ENCODE results near the gene PDGFA. TPM values are rescaled to one million over a fixed set of nuclear protein-coding genes. Genes with fewer than 3 reads are reported as not detected.

PDGFA gene
- total RNA-seq, 1 donor from 2014 or later: 7.3 TPM

DNA sequence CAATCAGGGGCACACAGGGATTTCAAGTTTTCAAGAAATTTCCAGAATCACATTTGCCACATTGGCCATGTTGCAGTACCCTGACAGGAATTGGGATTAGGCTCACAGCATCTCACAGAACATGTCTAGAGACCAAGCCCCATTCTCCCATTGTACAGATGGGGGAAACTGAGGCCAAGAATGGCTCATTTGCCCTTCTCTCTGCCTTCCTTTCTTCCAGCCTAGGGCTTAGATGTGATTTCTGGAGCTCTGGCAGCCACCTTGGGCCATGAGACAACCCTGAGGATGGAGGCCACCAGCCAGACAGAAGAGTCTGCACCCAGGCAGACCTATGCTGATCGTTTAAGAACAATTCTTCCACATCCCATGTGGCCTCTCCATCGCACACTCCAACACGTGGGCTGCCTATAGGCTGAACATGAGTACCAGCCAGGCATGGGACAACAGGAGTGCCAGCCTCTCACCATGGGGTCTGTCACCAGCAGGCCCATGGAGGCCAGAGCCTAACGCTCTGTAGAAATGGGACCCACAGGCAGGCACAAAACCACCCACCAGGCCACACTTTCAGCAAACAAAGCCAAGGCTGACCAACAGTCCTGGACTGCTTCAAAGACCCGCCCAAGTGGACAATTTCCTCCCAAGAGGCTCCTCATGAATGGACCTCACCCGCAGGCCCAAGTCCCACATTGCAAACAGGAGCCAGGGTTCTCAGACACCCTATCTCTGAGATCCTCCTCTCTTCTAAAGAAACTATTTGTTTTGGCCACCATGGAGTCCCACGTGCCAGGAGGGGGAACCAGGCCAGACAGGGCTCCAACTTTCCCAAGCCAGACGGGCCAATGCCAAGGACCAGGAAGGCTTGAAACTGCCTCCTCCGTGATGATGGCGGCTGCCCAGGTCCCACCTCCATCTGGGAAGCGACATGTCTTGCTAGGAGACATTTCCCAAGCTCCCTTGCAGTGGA is 20.7 kb downstream of the PDGFA start:
- CTCF ChIA-PET: no interaction called here

GRCh38 chr7:497946-498655 is 21.5 kb downstream of the PDGFA start:
- Mint-ChIP-seq H3K4me3 (no peak overlapping the region), H3K27ac (no peak overlapping the region), H3K4me1 (no peaks in the 10 kb centered on the region), H3K9me3 (no peaks in the 10 kb centered on the region), H3K36me3 (ENCODE audit: low read depth) (peaks cover 3% of the 10 kb centered on the region), H3K27me3 (no peaks in the 10 kb centered on the region)
- ChIA-PET POLR2A (no interaction called here), CTCF (no interaction called here)
- intact Hi-C loops (cut with micrococcal nuclease): no loop called here
- DNase-seq (no peak), ATAC-seq (ENCODE audit: low read depth) (no peak)
- TF ChIP-seq, protein P1, sequence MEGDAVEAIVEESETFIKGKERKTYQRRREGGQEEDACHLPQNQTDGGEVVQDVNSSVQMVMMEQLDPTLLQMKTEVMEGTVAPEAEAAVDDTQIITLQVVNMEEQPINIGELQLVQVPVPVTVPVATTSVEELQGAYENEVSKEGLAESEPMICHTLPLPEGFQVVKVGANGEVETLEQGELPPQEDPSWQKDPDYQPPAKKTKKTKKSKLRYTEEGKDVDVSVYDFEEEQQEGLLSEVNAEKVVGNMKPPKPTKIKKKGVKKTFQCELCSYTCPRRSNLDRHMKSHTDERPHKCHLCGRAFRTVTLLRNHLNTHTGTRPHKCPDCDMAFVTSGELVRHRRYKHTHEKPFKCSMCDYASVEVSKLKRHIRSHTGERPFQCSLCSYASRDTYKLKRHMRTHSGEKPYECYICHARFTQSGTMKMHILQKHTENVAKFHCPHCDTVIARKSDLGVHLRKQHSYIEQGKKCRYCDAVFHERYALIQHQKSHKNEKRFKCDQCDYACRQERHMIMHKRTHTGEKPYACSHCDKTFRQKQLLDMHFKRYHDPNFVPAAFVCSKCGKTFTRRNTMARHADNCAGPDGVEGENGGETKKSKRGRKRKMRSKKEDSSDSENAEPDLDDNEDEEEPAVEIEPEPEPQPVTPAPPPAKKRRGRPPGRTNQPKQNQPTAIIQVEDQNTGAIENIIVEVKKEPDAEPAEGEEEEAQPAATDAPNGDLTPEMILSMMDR (IDR thresholded peaks at IDR 0.05): no peak

More for the DNA sequence above, 20.7 kb downstream of the PDGFA start:
- H3K4me1 Mint-ChIP-seq: no peaks in the 10 kb centered on the region
- H3K9me3 Mint-ChIP-seq: no peaks in the 10 kb centered on the region
- TF ChIP-seq, protein P1 (IDR thresholded peaks at IDR 0.05): no peak
- H3K4me3 Mint-ChIP-seq: no peak overlapping the region
- H3K27me3 Mint-ChIP-seq: no peaks in the 10 kb centered on the region
- DNase-seq (no peak), ATAC-seq (ENCODE audit: low read depth) (no peak)
- POLR2A ChIA-PET: no interaction called here
- H3K36me3 Mint-ChIP-seq (ENCODE audit: low read depth): peaks cover 3% of the 10 kb centered on the region
- H3K27ac Mint-ChIP-seq: no peak overlapping the region
- intact Hi-C loops (cut with micrococcal nuclease): no loop called here

GRCh38 chr7:497346-497745 is 22.3 kb downstream of the PDGFA start:
- ATAC-seq (ENCODE audit: low read depth): no peak
- intact Hi-C loops (cut with micrococcal nuclease): no loop called here
- Mint-ChIP-seq H3K4me1 (no peaks in the 10 kb centered on the region), H3K9me3 (no peaks in the 10 kb centered on the region), H3K27ac (no peak overlapping the region), H3K4me3 (no peak overlapping the region), H3K27me3 (no peaks in the 10 kb centered on the region), H3K36me3 (ENCODE audit: low read depth) (peaks cover 3% of the 10 kb centered on the region)
- TF ChIP-seq, protein P1 (IDR thresholded peaks at IDR 0.05): no peak
- ChIA-PET POLR2A (no interaction called here), CTCF (no interaction called here)
- no peak for DNase-seq

- TF ChIP-seq, protein P1 (IDR thresholded peaks at IDR 0.05): no peak
- CTCF ChIA-PET: no interaction called here
- no peaks in the 10 kb centered on the region for H3K27me3 Mint-ChIP-seq
- DNase-seq (no peak), ATAC-seq (ENCODE audit: low read depth) (no peak)
- H3K4me3 Mint-ChIP-seq: no peak overlapping the region
- intact Hi-C loops (cut with micrococcal nuclease): no loop called here
- H3K9me3 Mint-ChIP-seq: no peaks in the 10 kb centered on the region
- POLR2A ChIA-PET: no interaction called here
- no peak overlapping the region for H3K27ac Mint-ChIP-seq
- peaks cover 3% of the 10 kb centered on the region for H3K36me3 Mint-ChIP-seq (ENCODE audit: low read depth)
- H3K4me1 Mint-ChIP-seq: no peaks in the 10 kb centered on the region
Observed at GRCh38 chr7:496528-497295, 22.9 kb downstream of the PDGFA start.
